Coronary artery (tissue), 2 donors: ENCODE data around the gene CHAD.

Experiments used
- DNase-seq: peaks from one replicate; pipeline ENCODE4 v3.0.0-alpha.2; 2017; ENCODE audit warnings: low spot score
- H3K27ac ChIP-seq, 2 donors: fragments of 200-600 bp; sonication (generic); one replicate each; pipeline ENCODE4 v1.5.1; 2016 to 2019
- H3K4me3 ChIP-seq: fragments of 200-600 bp; sonication (generic); 2 replicates; pipeline ENCODE4 v1.5.1; 2016; ENCODE audit warnings: mild to moderate bottlenecking, moderate library complexity
- TF ChIP-seq, protein P1 (sequence below): fragments of 200-600 bp; sonication (generic); IDR thresholded peaks from one replicate; pipeline ENCODE4 v1.5.1; 2019; ENCODE audit warnings: antibody characterized with exemption

The CHAD gene

DNA sequence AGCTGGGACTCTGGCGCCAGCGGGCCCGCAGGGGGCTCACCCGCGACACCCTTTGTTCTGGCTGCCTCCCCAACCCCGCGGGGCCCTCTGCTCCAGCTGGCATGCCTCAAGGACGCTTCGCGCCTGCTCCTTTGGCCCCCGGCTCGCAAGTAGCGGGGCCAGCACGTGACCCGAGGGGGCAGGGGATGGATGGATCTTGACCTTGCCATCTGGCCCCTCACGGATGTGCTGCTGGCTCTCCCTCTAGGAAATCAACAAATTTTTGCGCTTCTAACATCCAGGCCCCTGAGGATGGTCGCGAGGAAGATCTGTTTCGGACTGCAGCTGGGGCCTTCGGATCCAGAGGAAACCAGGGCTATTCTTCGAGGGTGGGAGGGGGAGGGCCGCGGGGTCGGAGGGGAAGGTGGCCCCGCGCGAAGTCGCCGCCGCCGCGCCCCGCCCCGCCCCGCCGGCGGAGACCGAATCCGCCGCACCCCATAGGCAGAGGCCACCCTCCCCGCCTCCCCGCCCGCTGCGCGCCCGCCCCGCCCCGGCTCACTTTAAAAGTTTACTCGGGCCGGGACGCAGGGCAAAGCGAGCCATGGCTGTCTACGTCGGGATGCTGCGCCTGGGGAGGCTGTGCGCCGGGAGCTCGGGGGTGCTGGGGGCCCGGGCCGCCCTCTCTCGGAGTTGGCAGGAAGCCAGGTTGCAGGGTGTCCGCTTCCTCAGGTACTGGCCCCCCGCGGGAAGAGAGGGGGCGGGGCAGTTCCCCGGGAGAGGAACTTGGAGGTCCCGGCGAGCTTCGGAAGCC lies 42.8 kb downstream of the CHAD start, which contains the start of gene ACSF2:
Gene ACSF2, plus strand, starts transcription at position 537 of the 790 bp plus-strand sequence. Its CDS starts 44 bp downstream, at position 581.
- TF ChIP-seq, protein P1, sequence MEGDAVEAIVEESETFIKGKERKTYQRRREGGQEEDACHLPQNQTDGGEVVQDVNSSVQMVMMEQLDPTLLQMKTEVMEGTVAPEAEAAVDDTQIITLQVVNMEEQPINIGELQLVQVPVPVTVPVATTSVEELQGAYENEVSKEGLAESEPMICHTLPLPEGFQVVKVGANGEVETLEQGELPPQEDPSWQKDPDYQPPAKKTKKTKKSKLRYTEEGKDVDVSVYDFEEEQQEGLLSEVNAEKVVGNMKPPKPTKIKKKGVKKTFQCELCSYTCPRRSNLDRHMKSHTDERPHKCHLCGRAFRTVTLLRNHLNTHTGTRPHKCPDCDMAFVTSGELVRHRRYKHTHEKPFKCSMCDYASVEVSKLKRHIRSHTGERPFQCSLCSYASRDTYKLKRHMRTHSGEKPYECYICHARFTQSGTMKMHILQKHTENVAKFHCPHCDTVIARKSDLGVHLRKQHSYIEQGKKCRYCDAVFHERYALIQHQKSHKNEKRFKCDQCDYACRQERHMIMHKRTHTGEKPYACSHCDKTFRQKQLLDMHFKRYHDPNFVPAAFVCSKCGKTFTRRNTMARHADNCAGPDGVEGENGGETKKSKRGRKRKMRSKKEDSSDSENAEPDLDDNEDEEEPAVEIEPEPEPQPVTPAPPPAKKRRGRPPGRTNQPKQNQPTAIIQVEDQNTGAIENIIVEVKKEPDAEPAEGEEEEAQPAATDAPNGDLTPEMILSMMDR: no peak
- Histone ChIP-seq H3K4me3 (peak within 1 kb of the TSS; percentile 87), H3K27ac (peak within 1 kb of the TSS; percentile 66 to 87)
- peak; percentile 82 for DNase-seq

DNA sequence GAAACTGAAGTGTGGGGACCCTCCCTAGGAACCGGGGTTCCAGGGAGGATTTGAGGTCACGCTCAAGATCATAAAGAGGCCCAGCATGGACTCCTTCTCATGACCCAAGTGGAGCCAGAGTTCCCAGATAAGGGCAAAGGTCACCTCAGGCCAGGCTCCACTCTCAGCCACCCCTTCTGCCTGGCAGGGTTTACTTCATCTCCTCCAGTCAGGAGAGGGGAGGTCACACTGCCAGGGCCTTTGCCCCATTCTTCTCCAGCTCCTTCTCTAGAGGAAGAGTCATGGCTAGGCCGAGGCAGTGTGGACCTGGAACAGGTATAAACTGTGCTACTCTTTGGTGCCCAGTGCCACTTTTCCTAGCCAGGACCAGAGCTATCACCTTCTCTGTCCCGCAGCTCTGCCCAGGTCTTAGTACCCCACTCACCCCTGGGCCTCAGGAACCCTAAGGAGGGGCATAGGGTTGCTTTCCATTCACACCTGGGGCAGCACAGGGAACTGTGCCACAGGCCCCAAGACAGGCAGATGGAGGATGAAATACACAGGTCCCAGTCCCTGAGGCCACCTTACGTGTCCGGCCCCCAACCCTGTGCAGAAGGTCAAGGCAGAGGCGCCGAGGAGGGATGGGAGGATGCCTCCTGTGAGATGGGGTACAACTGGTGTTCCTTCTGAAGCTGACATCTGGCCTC lies 43.5 kb downstream of the CHAD start:
- DNase-seq: no peak
- TF ChIP-seq, protein P1: no peak
- Histone ChIP-seq H3K4me3 (peak overlapping the region; percentile 87), H3K27ac (peak overlapping the region; percentile 66 to 87)

DNA sequence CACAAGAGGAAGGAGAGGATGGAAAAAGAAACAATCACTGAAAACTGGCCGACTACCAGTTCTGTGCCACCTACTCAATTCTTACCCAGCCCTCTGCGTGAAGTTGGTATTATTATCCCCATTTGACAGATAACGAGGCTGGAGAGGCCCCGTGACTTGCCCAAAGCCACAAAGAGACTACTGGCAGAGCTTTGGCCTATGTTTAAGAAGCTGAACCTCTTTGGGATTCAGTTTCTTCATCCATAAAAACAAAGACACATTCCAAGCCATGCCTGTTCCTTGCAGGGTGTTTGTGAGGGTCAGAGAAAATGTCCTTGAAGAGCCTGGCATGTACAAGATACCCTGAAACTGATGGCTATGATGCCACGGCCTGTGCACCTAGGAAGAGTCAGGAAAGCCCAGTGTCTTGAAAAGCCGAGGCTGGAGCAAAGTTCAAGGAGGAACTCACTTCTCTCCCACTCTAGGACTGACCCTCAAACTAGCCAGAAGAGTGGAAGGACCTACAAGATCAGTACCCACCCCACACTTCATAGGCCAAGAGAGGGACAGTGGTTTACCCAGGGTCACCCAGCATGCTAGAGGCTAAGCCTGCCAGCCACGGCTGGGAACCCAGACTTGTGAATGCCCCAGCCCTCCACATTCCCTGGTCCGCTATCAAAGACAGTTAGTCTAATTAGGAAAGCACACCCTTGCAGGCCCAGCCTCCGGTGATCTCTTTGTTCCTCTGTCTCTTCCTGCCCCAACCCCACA lies 44.3 kb downstream of the CHAD start:
- Histone ChIP-seq H3K4me3 (no peak overlapping the region), H3K27ac (peak overlapping the region in 1 of 2 donors; percentile 87)
- no peak for DNase-seq
- TF ChIP-seq, protein P1: no peak

DNA sequence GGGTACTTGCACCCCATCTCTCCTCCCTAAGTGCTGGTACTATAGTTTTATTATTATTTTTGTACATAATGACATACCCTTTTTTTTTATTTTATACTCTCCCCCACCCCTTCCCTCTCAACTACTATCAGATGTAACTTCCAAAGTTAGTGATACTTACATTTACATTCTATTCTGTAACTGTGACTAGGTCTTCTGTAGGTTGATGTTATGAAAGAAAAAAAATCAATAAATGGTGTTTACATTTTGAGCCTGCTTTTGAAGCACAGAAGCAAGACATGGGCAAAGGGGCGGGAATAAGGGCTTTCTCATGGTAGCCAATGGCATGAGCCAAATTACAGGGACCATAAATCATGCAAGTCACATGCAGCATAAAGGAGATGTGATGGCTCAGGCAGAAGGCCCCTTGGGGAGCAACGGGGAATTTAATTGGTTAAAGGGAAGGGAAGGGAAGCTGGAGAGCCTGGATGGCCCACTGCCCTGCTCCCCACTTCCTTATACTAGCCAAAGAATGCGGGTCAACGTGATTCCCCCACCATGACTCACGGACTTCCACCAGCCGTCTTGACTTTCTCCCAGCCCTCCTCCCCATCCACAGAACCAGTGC lies 45.0 kb downstream of the CHAD start:
- DNase-seq: no peak
- TF ChIP-seq, protein P1: no peak
- Histone ChIP-seq H3K4me3 (no peak overlapping the region), H3K27ac (no peak overlapping the region)

DNA sequence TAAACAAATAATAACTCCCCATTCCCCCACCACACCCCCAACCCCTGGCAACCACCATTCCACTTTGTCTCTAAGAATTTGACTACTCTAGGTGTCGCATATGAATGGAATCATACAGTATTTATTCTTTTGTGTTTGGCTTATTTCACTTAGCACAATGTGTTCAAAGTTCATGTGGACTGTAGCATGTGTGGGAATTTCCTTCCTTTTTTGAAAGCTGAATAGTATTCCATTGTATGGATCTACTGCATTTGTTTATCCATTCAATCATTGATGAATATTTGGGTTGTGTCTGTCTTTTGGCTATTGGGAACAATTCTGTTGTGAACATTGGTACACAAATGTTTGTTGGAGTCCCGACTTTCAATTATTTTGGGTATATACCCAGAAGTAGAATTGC lies 45.9 kb downstream of the CHAD start:
- TF ChIP-seq, protein P1: no peak
- no peak overlapping the region for H3K27ac ChIP-seq
- no peak overlapping the region for H3K4me3 ChIP-seq
- DNase-seq: no peak

DNA sequence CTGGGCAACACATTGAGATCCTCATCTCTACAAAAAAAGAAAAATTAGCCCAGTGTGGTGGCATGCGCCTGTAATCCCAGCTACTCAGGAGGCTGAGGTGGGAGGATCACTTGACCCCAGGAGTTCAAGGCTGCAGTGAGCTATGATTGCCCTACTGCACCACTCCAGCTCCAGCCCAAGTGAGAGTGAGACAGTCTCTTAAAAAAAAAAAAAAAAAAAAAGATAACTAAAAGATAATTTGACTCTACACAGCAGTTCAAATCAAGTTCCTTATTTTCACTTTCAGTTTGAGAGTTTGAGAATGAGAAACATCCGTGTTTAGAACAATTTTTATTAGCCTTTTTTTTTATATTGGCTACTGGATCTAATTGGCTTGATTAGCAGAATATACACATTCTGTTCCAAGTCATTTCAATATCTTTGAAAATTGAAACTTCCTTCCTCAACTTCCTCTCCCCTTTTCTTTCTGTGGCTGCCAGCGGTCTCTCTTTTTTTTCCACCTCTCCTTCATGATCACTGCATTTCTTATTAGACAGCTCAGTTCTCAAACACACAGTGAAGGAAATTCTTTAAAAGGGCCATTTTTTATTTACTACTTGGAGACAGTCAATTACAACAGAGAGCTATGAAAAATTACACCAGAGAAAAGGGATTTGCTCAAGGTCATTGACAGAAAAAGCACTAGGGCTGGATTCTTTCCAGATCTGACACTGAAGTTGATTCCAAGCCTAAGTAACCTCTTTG lies 47.2 kb downstream of the CHAD start:
- no peak for DNase-seq
- peak overlapping the region in 1 of 2 donors; percentile 56 for H3K27ac ChIP-seq

More for the DNA sequence above, 47.2 kb downstream of the CHAD start:
- no peak overlapping the region for H3K4me3 ChIP-seq
- TF ChIP-seq, protein P1: no peak
